IMR-90 (cell line): ENCODE data around the gene JAKMIP1. TPM values are rescaled to one million over a fixed set of nuclear protein-coding genes. Genes with fewer than 3 reads are reported as not detected.
A peak's percentile ranks its signal among the peaks of the same experiment; 100 is the strongest.

Experiments used
- ATAC-seq: fragments of 200-7000 bp; cut with Tn5 transposase; 2 replicates; pipeline ENCODE4 v1.9.1; 2020; ENCODE audit warnings: low read depth, mild to moderate bottlenecking, moderate library complexity
- BruUV-seq: library from RNA; stranded (reverse); fragments of 400-500 nt; replicated peaks from 2 replicates; lab custom pipeline; 2021; lab: Mats Ljungman, UMichigan
- CTCF ChIA-PET: fragments of 300-600 bp; formaldehyde crosslinking; extraction: SDS; loops from one replicate; lab custom pipeline; 2021; ENCODE audit warnings: antibody characterized with exemption; lab: Yijun Ruan, JAX
- POLR2A ChIA-PET: fragments of 300-600 bp; sonication (Branson Sonifier 250); formaldehyde crosslinking; loops from one replicate; lab custom pipeline; 2022; ENCODE audit warnings: antibody characterized with exemption; ENCODE audit not compliant: unreplicated experiment; lab: Charles Lee
- DNase-seq: peaks from one replicate; pipeline ENCODE4 v3.0.0; 2013
- H2AFZ ChIP-seq: replicated peaks from 2 replicates; pipeline ENCODE3; 2013; ENCODE audit warnings: low read length, mild to moderate bottlenecking; ENCODE audit not compliant: poor library complexity
- H2AK5ac ChIP-seq: 2 replicates; pipeline ENCODE4 v1.6.1; 2013; ENCODE audit warnings: low read depth, low read length, inconsistent platforms
- H2AK9ac ChIP-seq: replicated peaks from 2 replicates; pipeline ENCODE3; 2013; ENCODE audit warnings: mild to moderate bottlenecking, low read depth, low read length, moderate library complexity; ENCODE audit not compliant: poor library complexity
- H2BK120ac ChIP-seq: 2 replicates; pipeline ENCODE4 v1.6.1; 2013; ENCODE audit warnings: low read depth, low read length, inconsistent platforms
- H2BK15ac ChIP-seq: 3 replicates; pipeline ENCODE4 v1.6.1; 2013; ENCODE audit warnings: low read depth, low read length, inconsistent platforms
- H2BK20ac ChIP-seq: 2 replicates; pipeline ENCODE4 v1.6.1; 2013; ENCODE audit warnings: low read depth, mild to moderate bottlenecking, inconsistent platforms, low read length, moderate library complexity
- H2BK5ac ChIP-seq: 2 replicates; pipeline ENCODE4 v1.6.1; 2013; ENCODE audit warnings: mild to moderate bottlenecking, low read depth, low read length, inconsistent platforms; ENCODE audit not compliant: poor library complexity, severe bottlenecking
- H3K14ac ChIP-seq: replicated peaks from 2 replicates; pipeline ENCODE4 v1.6.1; 2013; ENCODE audit warnings: low read depth, low read length, inconsistent platforms
- H3K18ac ChIP-seq: 2 replicates; pipeline ENCODE4 v1.6.1; 2013; ENCODE audit warnings: low read depth, low read length, control low read depth
- H3K23ac ChIP-seq: 2 replicates; pipeline ENCODE4 v1.6.1; 2013; ENCODE audit warnings: low read depth, low read length, inconsistent platforms
- H3K27ac ChIP-seq: 2 replicates; pipeline ENCODE4 v1.5.1; 2013; ENCODE audit warnings: mild to moderate bottlenecking, control low read depth, low read length; ENCODE audit not compliant: insufficient read depth
- H3K27me3 ChIP-seq: 2 replicates; pipeline ENCODE4 v1.6.1; 2013; ENCODE audit warnings: low read length; ENCODE audit not compliant: control insufficient read depth, insufficient read depth
- H3K36me3 ChIP-seq: 2 replicates; pipeline ENCODE4 v1.6.1; 2013; ENCODE audit warnings: low read length, mixed read lengths; ENCODE audit not compliant: control insufficient read depth, insufficient read depth
- H3K4ac ChIP-seq: 2 replicates; pipeline ENCODE4 v1.6.1; 2013; ENCODE audit warnings: low read depth, low read length, inconsistent platforms
- H3K4me1 ChIP-seq: 2 replicates; pipeline ENCODE4 v1.6.1; 2013; ENCODE audit warnings: low read length, mixed read lengths; ENCODE audit not compliant: control insufficient read depth, insufficient read depth
- H3K4me2 ChIP-seq: 2 replicates; pipeline ENCODE4 v1.6.1; 2013; ENCODE audit warnings: low read depth, mild to moderate bottlenecking, control low read depth, low read length, moderate library complexity
- H3K4me3 ChIP-seq: 2 replicates; pipeline ENCODE4 v1.5.1; 2013; ENCODE audit warnings: low read depth, mild to moderate bottlenecking, control low read depth, low read length, moderate library complexity; ENCODE audit not compliant: insufficient read depth
- H3K56ac ChIP-seq: 2 replicates; pipeline ENCODE4 v1.6.1; 2013; ENCODE audit warnings: low read length, inconsistent platforms; ENCODE audit not compliant: insufficient read depth; ENCODE audit errors: extremely low read depth
- H3K79me1 ChIP-seq, 2 experiments: 2 replicates each; pipeline ENCODE4 v1.6.1; 2013; ENCODE audit warnings: low read length in 2 of 2, inconsistent platforms in 1 of 2, low read depth in 1 of 2
- H3K9ac ChIP-seq: 2 replicates; pipeline ENCODE4 v1.6.1; 2013; ENCODE audit warnings: low read depth, low read length, control low read depth
- H3K9me1 ChIP-seq: 2 replicates; pipeline ENCODE4 v1.6.1; 2013; ENCODE audit warnings: low read length, inconsistent platforms; ENCODE audit not compliant: insufficient read depth
- H3K9me3 ChIP-seq: 2 replicates; pipeline ENCODE4 v1.6.1; 2013; ENCODE audit warnings: low read length; ENCODE audit not compliant: control insufficient read depth, insufficient read depth
- H4K20me1 ChIP-seq: 2 replicates; pipeline ENCODE4 v1.6.1; 2013; ENCODE audit warnings: low read length, inconsistent platforms; ENCODE audit not compliant: insufficient read depth
- H4K5ac ChIP-seq: 2 replicates; pipeline ENCODE4 v1.6.1; 2013; ENCODE audit warnings: mild to moderate bottlenecking, low read depth, low read length, control low read depth
- H4K8ac ChIP-seq, 2 experiments: 2 replicates each; pipeline ENCODE4 v1.6.1; 2013; ENCODE audit warnings: low read depth in 2 of 2, low read length in 2 of 2, control low read depth in 1 of 2, inconsistent platforms in 1 of 2
- H4K91ac ChIP-seq: 2 replicates; pipeline ENCODE4 v1.6.1; 2013; ENCODE audit warnings: low read depth, low read length, inconsistent platforms; ENCODE audit not compliant: insufficient read depth
- BHLHE40 ChIP-seq: fragments of 150-350 bp; IDR thresholded peaks from 2 replicates; pipeline ENCODE4 v1.6.1; 2016; ENCODE audit warnings: mild to moderate bottlenecking, low read depth, low read length
- CEBPB ChIP-seq: IDR thresholded peaks from 2 replicates; pipeline ENCODE4 v1.6.1; 2012; ENCODE audit warnings: low read depth, low read length, improper control_type of control experiment
- CHD1 ChIP-seq: IDR thresholded peaks from 2 replicates; pipeline ENCODE4 v1.6.1; 2012; ENCODE audit warnings: low read depth, low read length, improper control_type of control experiment
- FOS ChIP-seq: fragments of 150-350 bp; IDR thresholded peaks from 2 replicates; pipeline ENCODE4 v1.6.1; 2016; ENCODE audit warnings: low read depth, low read length
- MAFK ChIP-seq: IDR thresholded peaks from 2 replicates; pipeline ENCODE4 v1.6.1; 2012; ENCODE audit warnings: low read depth, low read length, improper control_type of control experiment
- MAZ ChIP-seq: IDR thresholded peaks from 2 replicates; pipeline ENCODE4 v1.6.1; 2012; ENCODE audit warnings: low read depth, mild to moderate bottlenecking, low read length, improper control_type of control experiment, moderate library complexity, borderline replicate concordance
- MXI1 ChIP-seq: IDR thresholded peaks from 2 replicates; pipeline ENCODE4 v1.6.1; 2012; ENCODE audit warnings: low read depth, mild to moderate bottlenecking, low read length, moderate library complexity, borderline replicate concordance
- POLR2A ChIP-seq: IDR thresholded peaks from 2 replicates; pipeline ENCODE4 v1.6.1; 2012; ENCODE audit warnings: mild to moderate bottlenecking, low read depth, low read length
- RCOR1 ChIP-seq: IDR thresholded peaks from 2 replicates; pipeline ENCODE4 v1.6.1; 2012; ENCODE audit warnings: mild to moderate bottlenecking, low read length, improper control_type of control experiment; ENCODE audit not compliant: insufficient replicate concordance
- SMC3 ChIP-seq: fragments of 150-350 bp; IDR thresholded peaks from 2 replicates; pipeline ENCODE4 v1.6.1; 2016; ENCODE audit warnings: low read depth, mild to moderate bottlenecking, antibody characterized with exemption, low read length, moderate library complexity
- USF2 ChIP-seq: fragments of 150-350 bp; IDR thresholded peaks from 2 replicates; pipeline ENCODE4 v1.6.1; 2017; ENCODE audit warnings: mild to moderate bottlenecking, antibody characterized with exemption, low read length, low read depth
- WGBS, 2 experiments: methylation state at CpG; one replicate each; pipeline versions ENCODE4 v1.1.5 to v1.1.7; 2013; ENCODE audit warnings: missing lambda C conversion rate in 2 of 2; ENCODE audit not compliant: insufficient read length in 1 of 2; ENCODE audit errors: extremely low coverage in 2 of 2; 5-methylcytosine and 5-hydroxymethylcytosine counted together
- dilution Hi-C: fragments of 300-500 bp; cut with HindIII; formaldehyde crosslinking; loops from one replicate; pipeline ENCODE4 v1.14.3; 2018; ENCODE audit warnings: low sequenced_read_pairs; ENCODE audit not compliant: unreplicated experiment
- in situ Hi-C: fragments of 300-500 bp; cut with MboI; formaldehyde crosslinking; loops from 3 replicates; pipeline ENCODE4 v1.14.3; 2019; ENCODE audit warnings: low sequenced_read_pairs, inconsistent platforms, mixed read lengths
- intact Hi-C: fragments of 100-400 bp; cut with micrococcal nuclease; formaldehyde crosslinking; loops from 2 replicates; pipeline ENCODE4 v1.10.0; 2022
- polyA plus RNA-seq, 3 experiments: library from polyadenylated mRNA; depleted of rRNA; stranded (reverse); fragments of >200 nt; gene quantifications; 2 replicates each; pipeline ENCODE4 v1.2.3, GENCODE V29; 2012; ENCODE audit warnings: low replicate concordance in 1 of 3
- total RNA-seq: library from RNA; depleted of rRNA; stranded (reverse); fragments of >200 nt; gene quantifications from 2 replicates; pipeline ENCODE4 v1.2.3, GENCODE V29; 2012

The JAKMIP1 gene
- total and polyA plus RNA-seq, 2 of the 4 experiments (the other 2 are of a cell fraction) = not detected

DNA sequence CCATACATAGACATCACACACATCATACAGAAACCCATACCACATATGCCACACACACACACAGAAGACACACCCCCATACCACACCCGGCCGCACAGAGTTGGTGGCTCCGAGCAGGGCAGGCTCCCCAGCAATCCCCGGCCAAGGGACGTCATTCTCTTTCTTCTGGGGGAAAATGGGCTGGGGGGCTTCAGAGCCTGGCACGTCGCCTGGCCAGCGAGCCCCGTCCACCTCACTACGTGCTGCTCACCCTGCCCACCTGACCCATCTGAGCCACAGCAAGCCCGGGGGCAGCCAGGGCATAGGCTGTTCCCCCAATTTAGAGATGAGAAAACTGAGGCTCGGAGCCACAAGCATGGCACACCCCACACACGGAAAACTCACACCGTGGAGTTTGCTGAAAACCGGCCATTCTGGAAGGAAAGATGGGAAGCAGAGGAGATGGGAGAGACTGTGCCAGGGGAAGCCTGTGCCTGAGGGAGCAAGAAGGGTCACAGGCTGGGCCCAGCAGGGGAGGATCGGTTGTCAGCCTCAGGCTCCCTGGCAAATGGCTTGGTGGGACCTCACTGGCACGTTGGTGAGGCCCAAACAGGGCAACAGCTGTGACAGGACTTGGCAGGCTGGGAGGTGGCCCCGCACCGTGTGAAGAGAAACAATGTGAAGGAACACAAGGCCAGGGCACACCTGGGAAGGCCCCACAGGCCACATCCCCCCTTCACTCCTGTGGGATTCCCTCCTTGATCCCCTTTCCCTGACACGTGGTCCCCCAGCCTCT, 73.2 kb downstream of the JAKMIP1 start (continued):
- no peak for TF ChIP-seq MAFK

DNA sequence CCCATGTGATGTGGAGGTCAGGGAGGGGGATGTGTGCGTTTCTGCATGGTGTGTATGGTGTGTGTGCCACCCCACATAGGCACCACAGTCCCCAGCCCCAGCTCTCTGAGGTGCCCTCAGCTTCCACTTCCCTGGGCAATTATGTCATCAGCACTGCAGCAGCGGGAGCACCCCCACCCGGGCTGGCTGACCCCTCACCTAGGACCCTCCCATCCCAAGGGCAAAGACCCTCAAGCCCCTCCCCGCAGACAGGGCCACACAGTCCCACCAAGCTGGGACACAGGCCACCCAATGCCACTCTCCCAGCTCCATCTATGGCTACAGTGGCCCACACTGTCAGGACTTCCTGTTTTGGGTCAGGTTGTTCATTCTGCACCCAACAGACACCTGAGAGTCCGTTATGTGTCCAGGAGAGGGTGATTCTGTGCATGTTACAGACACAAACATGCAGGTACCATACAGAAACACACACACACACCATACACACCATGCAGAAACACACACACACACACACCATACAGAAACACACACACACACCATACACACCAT, 75.2 kb downstream of the JAKMIP1 start:
- no peak overlapping the region for H3K14ac ChIP-seq
- ATAC-seq = no peak

More for the DNA sequence above, 75.2 kb downstream of the JAKMIP1 start:
- Histone ChIP-seq H4K20me1 (no peaks in the 10 kb centered on the region), H2BK120ac (no peak overlapping the region), H3K4ac (no peak overlapping the region), H2AK5ac (no peak overlapping the region), H4K8ac (no peak overlapping the region), H2BK15ac (no peak overlapping the region), H3K9ac (no peak overlapping the region), H2AFZ (no peak overlapping the region), H3K4me2 (no peak overlapping the region), H2BK20ac (no peak overlapping the region), H3K27ac (no peak overlapping the region), H3K4me3 (no peak overlapping the region), H2BK5ac (peak overlapping the region; percentile 62), H3K9me3 (peaks cover 13% of the 10 kb centered on the region; the same call in 1 of the 2 replicates), H3K23ac (no peak overlapping the region), H2AK9ac (no peak overlapping the region), H3K27me3 (peaks cover 2% of the 10 kb centered on the region; the same call in 1 of the 2 replicates), H3K4me1 (no peaks in the 10 kb centered on the region), H3K36me3 (no peaks in the 10 kb centered on the region), H3K9me1 (no peaks in the 10 kb centered on the region), H4K91ac (no peak overlapping the region), H3K18ac (no peak overlapping the region), H3K56ac (no peak overlapping the region), H4K5ac (no peak overlapping the region), H3K79me1 (no peaks in the 10 kb centered on the region)
- CTCF ChIA-PET = no interaction called here
- POLR2A ChIA-PET = no interaction called here
- intact Hi-C loops = no loop called here
- TF ChIP-seq FOS (no peak), CHD1 (no peak), POLR2A (no peak), BHLHE40 (no peak), CEBPB (no peak), RCOR1 (no peak), MAZ (no peak), MXI1 (no peak), SMC3 (no peak), USF2 (no peak)
- WGBS, 2 experiments = 80% methylated on average over 1 of the region's 5 CpGs; no CpG with 5 or more reads in 1 of the 2 experiments
- dilution Hi-C loops = no loop called here
- in situ Hi-C loops = loop anchor here (25.0 kb wide), 1 partner anchor 88 kb away; no protein-coding TSS in a partner anchor
- no peak for DNase-seq
- no TSS peak for BruUV-seq
